ENCODE measurements around the gene MARK1. TPM values are rescaled to one million over a fixed set of nuclear protein-coding genes. Genes with fewer than 3 reads are reported as not detected.

Gene MARK1
- polyA plus RNA-seq = 26.5 and 31.2 TPM in 2 replicates

DNA sequence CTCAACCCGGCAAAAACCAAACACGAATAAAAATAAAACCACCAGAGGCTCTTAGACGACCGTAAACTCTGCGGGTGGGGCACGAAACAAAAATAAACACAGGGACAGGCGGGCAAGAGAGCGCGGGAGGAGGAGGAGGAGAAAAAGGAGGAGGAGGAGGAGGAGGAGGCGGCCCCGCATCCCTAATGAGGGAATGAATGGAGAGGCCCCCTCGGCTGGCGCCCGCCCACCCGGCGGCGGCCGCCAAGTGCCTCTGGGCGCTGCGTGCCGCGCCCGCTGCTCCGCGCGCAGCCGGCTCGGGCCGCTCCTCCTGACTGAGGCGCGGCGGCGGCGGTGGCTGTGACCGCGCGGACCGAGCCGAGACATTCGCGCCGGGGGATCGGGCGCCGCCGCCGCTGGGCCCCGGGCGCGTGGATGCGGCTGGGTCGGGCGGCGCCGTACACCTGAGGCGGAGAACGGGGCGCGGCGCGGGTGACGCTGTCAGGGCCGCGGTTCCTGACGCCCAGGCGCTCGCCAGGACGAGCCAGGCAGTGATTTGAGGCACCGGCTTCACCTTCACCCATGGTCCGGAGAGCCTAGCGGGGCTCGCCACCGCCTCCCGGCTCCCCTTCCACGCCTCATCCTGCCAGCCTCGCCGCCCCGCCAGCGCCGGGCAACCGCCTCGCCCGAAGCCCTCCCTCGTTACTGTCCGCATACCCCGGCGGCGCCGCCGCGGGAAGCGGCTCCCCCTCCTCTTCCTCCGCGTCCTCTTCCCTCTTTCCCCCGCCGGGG is at the start of gene MARK1:
Gene MARK1 (plus strand): TSS at position 229 of the 771 bp plus-strand sequence. CDS start 687 bp downstream, outside the sequence.

DNA sequence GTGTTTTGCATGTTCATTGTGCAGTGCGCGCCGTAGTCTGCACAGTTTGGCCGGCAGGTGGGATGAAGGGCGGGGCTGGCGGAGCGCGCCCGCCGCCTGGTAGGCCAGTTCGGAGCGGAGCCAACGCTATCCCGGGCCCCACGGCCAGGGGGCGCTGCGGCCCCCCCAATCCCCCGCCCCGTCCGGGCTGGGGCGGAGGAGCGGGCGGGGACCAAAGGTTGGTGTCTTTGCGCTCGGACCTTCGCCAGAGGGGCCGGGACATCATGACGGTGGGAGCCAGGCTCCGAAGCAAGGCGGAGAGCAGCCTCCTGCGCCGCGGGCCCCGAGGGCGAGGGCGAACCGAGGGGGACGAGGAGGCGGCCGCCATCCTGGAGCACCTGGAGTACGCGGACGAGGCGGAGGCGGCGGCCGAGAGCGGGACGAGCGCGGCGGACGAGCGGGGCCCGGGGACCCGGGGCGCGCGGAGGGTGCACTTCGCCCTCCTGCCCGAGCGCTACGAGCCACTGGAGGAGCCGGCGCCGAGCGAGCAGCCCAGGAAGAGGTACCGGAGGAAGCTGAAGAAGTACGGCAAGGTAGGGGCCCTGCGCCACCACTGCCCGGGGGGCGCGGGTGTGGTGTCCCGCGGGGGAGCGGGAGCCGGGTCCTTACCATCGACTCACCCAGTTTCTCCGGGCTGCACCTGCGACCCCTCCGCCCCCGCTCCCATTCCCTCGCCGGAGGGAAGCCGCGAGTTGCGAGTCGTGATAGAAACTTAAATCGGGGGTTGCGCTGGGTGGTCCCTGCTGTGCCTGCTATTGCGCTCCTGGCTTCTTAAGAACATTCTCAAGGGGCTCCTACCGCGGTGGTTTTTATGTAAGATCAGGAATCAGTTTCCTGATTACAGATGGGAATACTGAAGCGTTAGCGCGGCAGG is 162.5 kb downstream of the MARK1 start, which contains the start of gene C1orf115:
Gene C1orf115 (plus strand): TSS at position 224 of the 913 bp plus-strand sequence. CDS start 40 bp downstream, at position 264.

Other genes with a start within 250 kb of the MARK1 start
- gene C1orf115, start 162.2 kb downstream of the MARK1 start, polyA plus RNA-seq = 7.4 and 9.8 TPM in 2 replicates
- 4.8 and 5.8 TPM in 2 replicates for gene MTARC2, start 220.2 kb downstream of the MARK1 start, polyA plus RNA-seq